GM21717 (cell line): ENCODE results near the gene ABCA4.
"Not testable (repeated sequence)": the region's sequence is repeated elsewhere in the genome, so short reads cannot be mapped to it uniquely, and the experiment has no call there.

Experiments used
- ATAC-seq: cut with Tn5 transposase; IDR thresholded peaks from one replicate; pipeline ENCODE4 v1.9.1; 2021; ENCODE audit warnings: mild to moderate bottlenecking, moderate library complexity; ENCODE audit not compliant: unreplicated experiment

Gene ABCA4

GRCh38 chr1:94011709-94012595 lies 109.0 kb downstream of the ABCA4 start:
- ATAC-seq: no peak

GRCh38 chr1:94011129-94011528 lies 109.8 kb downstream of the ABCA4 start:
- no peak for ATAC-seq

- ATAC-seq: no peak
Measured at GRCh38 chr1:94009304-94009703, 111.6 kb downstream of the ABCA4 start.

GRCh38 chr1:94006604-94007003 lies 114.3 kb downstream of the ABCA4 start:
- ATAC-seq: no peak

- no peak for ATAC-seq
Measured at GRCh38 chr1:94004924-94005323, 116.0 kb downstream of the ABCA4 start.

- ATAC-seq: no peak
Measured at GRCh38 chr1:94002046-94002787, 118.7 kb downstream of the ABCA4 start.

- no peak for ATAC-seq
Measured at GRCh38 chr1:94001397-94002045, 119.4 kb downstream of the ABCA4 start.

GRCh38 chr1:94000510-94001282 lies 120.3 kb downstream of the ABCA4 start:
- no peak for ATAC-seq

- no peak for ATAC-seq
Measured at GRCh38 chr1:93999840-94000415, 121.0 kb downstream of the ABCA4 start.

- not testable (repeated sequence) for ATAC-seq
Measured at GRCh38 chr1:93998532-93998931, 122.4 kb downstream of the ABCA4 start.

GRCh38 chr1:93997756-93998155 lies 123.2 kb downstream of the ABCA4 start:
- no peak for ATAC-seq

GRCh38 chr1:93995837-93996536 lies 125.0 kb downstream of the ABCA4 start:
- ATAC-seq: no peak

GRCh38 chr1:93993731-93994130 lies 127.2 kb downstream of the ABCA4 start:
- ATAC-seq: no peak

GRCh38 chr1:93992954-93993353 lies 128.0 kb downstream of the ABCA4 start:
- no peak for ATAC-seq

GRCh38 chr1:93992190-93992589 lies 128.8 kb downstream of the ABCA4 start:
- ATAC-seq: no peak

GRCh38 chr1:93991271-93991670 lies 129.7 kb downstream of the ABCA4 start:
- ATAC-seq: no peak

GRCh38 chr1:93990477-93990876 lies 130.5 kb downstream of the ABCA4 start:
- ATAC-seq: not testable (repeated sequence)

GRCh38 chr1:93990010-93990409 lies 130.9 kb downstream of the ABCA4 start:
- no peak for ATAC-seq

GRCh38 chr1:93989601-93990000 lies 131.3 kb downstream of the ABCA4 start:
- ATAC-seq: no peak
